GM13977 (cell line): ENCODE results near the gene WDR1.
A peak's percentile ranks its signal among the peaks of the same experiment; 100 is the strongest.

Experiments used
- DNase-seq: peaks from one replicate; pipeline ENCODE4 v3.0.0; 2012; ENCODE audit warnings: low spot score
- CTCF ChIP-seq: IDR thresholded peaks from 2 replicates; pipeline ENCODE4 v1.5.1; 2012; ENCODE audit warnings: mild to moderate bottlenecking, control low read depth; ENCODE audit not compliant: insufficient read depth; ENCODE audit errors: extremely low read depth, missing control alignments
- in situ Hi-C: fragments of 300-500 bp; cut with MboI; formaldehyde crosslinking; loops from one replicate; pipeline ENCODE4 v1.12.0; 2022; ENCODE audit warnings: low sequenced_read_pairs, low pct_unique_long_range_greater_than_20kb, mixed read lengths, inconsistent platforms; ENCODE audit not compliant: unreplicated experiment

WDR1 gene

GRCh38 chr4:10099499-10100325 is 16.9 kb downstream of the WDR1 start:
- in situ Hi-C loops: no loop called here
- DNase-seq: no peak
- no peak for TF ChIP-seq CTCF

- in situ Hi-C loops: no loop called here
- TF ChIP-seq CTCF: no peak
- DNase-seq: no peak
Observed at GRCh38 chr4:10098780-10099160, 17.8 kb downstream of the WDR1 start.

GRCh38 chr4:10097906-10098779 is 18.5 kb downstream of the WDR1 start:
- in situ Hi-C loops: no loop called here
- TF ChIP-seq CTCF: no peak
- no peak for DNase-seq

- in situ Hi-C loops: no loop called here
- TF ChIP-seq CTCF: no peak
- DNase-seq: no peak
Observed at GRCh38 chr4:10096978-10097335, 19.6 kb downstream of the WDR1 start.

GRCh38 chr4:10096201-10096977 is 20.2 kb downstream of the WDR1 start:
- in situ Hi-C loops: no loop called here
- peak; percentile 88 for DNase-seq
- TF ChIP-seq CTCF: no peak

- no peak for DNase-seq
- no peak for TF ChIP-seq CTCF
- in situ Hi-C loops: no loop called here
Observed at GRCh38 chr4:10095296-10095991, 21.2 kb downstream of the WDR1 start.
